HepG2 (cell line): Measurements from ENCODE around the gene TUBG2. TPM values are rescaled to one million over a fixed set of nuclear protein-coding genes. Genes with fewer than 3 reads are reported as not detected.

ENCODE experiments used
- ARID5B ChIP-seq: IDR thresholded peaks from 2 replicates; pipeline ENCODE4 v1.4.0; 2020; ENCODE audit warnings: mild to moderate bottlenecking, missing genetic modification reagents
- ATF7 ChIP-seq, 2 experiments: fragments of 450-650 bp in 1 of 2; sonication (generic) in 1 of 2; formaldehyde crosslinking in 1 of 2; IDR thresholded peaks; 2 replicates each; pipeline versions ENCODE4 v1.4.0 to v1.6.1; 2016 to 2020; ENCODE audit warnings: antibody characterized with exemption in 1 of 2, mild to moderate bottlenecking in 1 of 2, missing genetic modification reagents in 1 of 2
- ELK4 ChIP-seq: sonication (generic); formaldehyde crosslinking; IDR thresholded peaks from 2 replicates; pipeline ENCODE4 v1.9.0; 2021; ENCODE audit warnings: missing genetic modification reagents, borderline replicate concordance
- HNRNPUL1 ChIP-seq: fragments of 200-400 bp; formaldehyde crosslinking; IDR thresholded peaks from 2 replicates; pipeline ENCODE4 v1.6.1; 2017; ENCODE audit warnings: low read depth, mild to moderate bottlenecking, low read length, moderate library complexity
- PHF5A ChIP-seq: IDR thresholded peaks from one replicate; pipeline ENCODE4 v1.6.1; 2018; ENCODE audit warnings: low read depth, missing genetic modification reagents; ENCODE audit not compliant: unreplicated experiment
- POLR2G ChIP-seq: fragments of 200-400 bp; formaldehyde crosslinking; IDR thresholded peaks from 2 replicates; pipeline ENCODE4 v1.6.1; 2018; ENCODE audit warnings: mild to moderate bottlenecking, low read depth, low read length, moderate library complexity
- PRPF4 ChIP-seq: fragments of 200-400 bp; formaldehyde crosslinking; IDR thresholded peaks from 2 replicates; pipeline ENCODE4 v1.6.1; 2016; ENCODE audit warnings: low read length, low read depth; ENCODE audit not compliant: poor library complexity, severe bottlenecking
- THAP11 ChIP-seq: IDR thresholded peaks from 2 replicates; pipeline ENCODE4 v1.6.1; 2016; ENCODE audit warnings: missing biosample characterization, missing genetic modification reagents
- ZNF609 ChIP-seq: sonication (generic); formaldehyde crosslinking; IDR thresholded peaks from 2 replicates; pipeline ENCODE4 v1.4.0; 2020; ENCODE audit warnings: mild to moderate bottlenecking, missing genetic modification reagents, borderline replicate concordance
- ZNF646 ChIP-seq: sonication (generic); formaldehyde crosslinking; IDR thresholded peaks from 2 replicates; pipeline ENCODE4 v1.9.0; 2021; ENCODE audit warnings: mild to moderate bottlenecking, missing genetic modification reagents
- polyA plus RNA-seq, 8 experiments: library from polyadenylated mRNA; depleted of rRNA in 3 of 8; stranded (reverse) in 7 of 8; unstranded in 1 of 8; fragments of >200 nt; fragmentation: Illumina TruSeq in 4 of 8; extraction: Trizol in 4 of 8; gene quantifications; 2 replicates each; pipeline versions ENCODE4 v1.2.1 to v1.2.3, GENCODE V29; 2011 to 2016; ENCODE audit warnings: low read depth in 4 of 8, missing spikeins in 1 of 8, mixed read lengths in 1 of 8; ENCODE audit not compliant: insufficient read depth in 1 of 8
- total RNA-seq, 5 experiments: library from RNA; depleted of rRNA; stranded (reverse); fragments of >200 nt; fragmentation: Illumina TruSeq; extraction: Trizol; gene quantifications; 2 replicates each; pipeline ENCODE4 v1.2.3, GENCODE V29; 2016; ENCODE audit warnings: low read depth in 1 of 5

TUBG2 gene
- total and polyA plus RNA-seq, 2 of the 13 experiments (the other 11 are each of a cell fraction or from before 2014, with no cell fraction given): 16.0 to 42.3 TPM

- 0 out of 2 replicates have a peak, but pooled peaks have one; percentile 10 for TF ChIP-seq ZNF609 (CRISPR knock-in tag)
- no peak for TF ChIP-seq ATF7 (IDR thresholded peaks at IDR 0.05)
- no peak for TF ChIP-seq ATF7 (CRISPR knock-in tag; IDR thresholded peaks at IDR 0.05)
- TF ChIP-seq HNRNPUL1: no peak
- no peak for TF ChIP-seq ARID5B (CRISPR knock-in tag)
- TF ChIP-seq ZNF646 (CRISPR knock-in tag): no peak
- TF ChIP-seq POLR2G: peak; percentile 78
- TF ChIP-seq THAP11: no peak
- no peak for TF ChIP-seq PRPF4
- no peak for TF ChIP-seq ELK4 (CRISPR knock-in tag)
- TF ChIP-seq PHF5A: no peak
These were observed 17.4 kb downstream of the TUBG2 start, which contains the start of gene PLEKHH3 (continued) for GRCh38 chr17:42676424-42677011.
